GM23248 (cell line): ENCODE measurements around the gene DNAJA4. TPM values are rescaled to one million over a fixed set of nuclear protein-coding genes. Genes with fewer than 3 reads are reported as not detected.

ENCODE experiments used
- DNase-seq: peaks from one replicate; pipeline ENCODE4 v3.0.0-alpha.2; 2015
- H2AFZ ChIP-seq: fragments of 200-600 bp; sonication (generic); 2 replicates; pipeline ENCODE4 v1.6.1; 2016; ENCODE audit warnings: antibody characterized with exemption
- H3F3A ChIP-seq: fragments of 200-600 bp; sonication (generic); 2 replicates; pipeline ENCODE4 v1.6.1; 2016; ENCODE audit warnings: mild to moderate bottlenecking, antibody characterized with exemption, mixed run types; ENCODE audit not compliant: insufficient read depth
- H3K27ac ChIP-seq: fragments of 200-600 bp; sonication (generic); 2 replicates; pipeline ENCODE4 v1.5.1; 2016; ENCODE audit warnings: mild to moderate bottlenecking
- H3K27me3 ChIP-seq: fragments of 200-600 bp; sonication (generic); replicated peaks from 2 replicates; pipeline ENCODE4 v1.6.1; 2016; ENCODE audit warnings: mild to moderate bottlenecking; ENCODE audit not compliant: insufficient read depth
- H3K36me3 ChIP-seq: fragments of 200-600 bp; sonication (generic); 2 replicates; pipeline ENCODE4 v1.6.1; 2016; ENCODE audit warnings: low read depth, mild to moderate bottlenecking
- H3K4me1 ChIP-seq: fragments of 200-600 bp; sonication (generic); 2 replicates; pipeline ENCODE4 v1.6.1; 2016; ENCODE audit warnings: mild to moderate bottlenecking; ENCODE audit not compliant: insufficient read depth
- H3K4me2 ChIP-seq: fragments of 200-600 bp; sonication (generic); one replicate; pipeline ENCODE4 v1.6.1; 2016; ENCODE audit warnings: mild to moderate bottlenecking; ENCODE audit not compliant: unreplicated experiment
- H3K4me3 ChIP-seq: fragments of 200-600 bp; sonication (generic); 2 replicates; pipeline ENCODE4 v1.5.1; 2016; ENCODE audit warnings: mild to moderate bottlenecking
- H3K79me2 ChIP-seq: fragments of 200-600 bp; sonication (generic); 2 replicates; pipeline ENCODE4 v1.6.1; 2016; ENCODE audit warnings: mild to moderate bottlenecking; ENCODE audit not compliant: insufficient read depth
- H3K9ac ChIP-seq: fragments of 200-600 bp; sonication (generic); 2 replicates; pipeline ENCODE4 v1.6.1; 2016; ENCODE audit warnings: mild to moderate bottlenecking
- H3K9me2 ChIP-seq: fragments of 200-600 bp; sonication (generic); 2 replicates; pipeline ENCODE4 v1.6.1; 2016; ENCODE audit warnings: mixed run types, mild to moderate bottlenecking, moderate library complexity; ENCODE audit not compliant: insufficient read depth
- H3K9me3 ChIP-seq: fragments of 200-600 bp; sonication (generic); one replicate; pipeline ENCODE4 v1.6.1; 2017; ENCODE audit warnings: low read depth
- H4K20me1 ChIP-seq: fragments of 200-600 bp; sonication (generic); 2 replicates; pipeline ENCODE4 v1.6.0; 2016; ENCODE audit not compliant: insufficient read depth
- EZH2 ChIP-seq: fragments of 200-600 bp; sonication (generic); IDR thresholded peaks from 2 replicates; pipeline ENCODE4 v1.6.1; 2018; ENCODE audit warnings: antibody characterized with exemption, mild to moderate bottlenecking; ENCODE audit not compliant: insufficient read depth, poor library complexity, severe bottlenecking
- EZH2phosphoT487 ChIP-seq: fragments of 200-600 bp; sonication (generic); IDR thresholded peaks from 2 replicates; pipeline ENCODE4 v1.6.1; 2018; ENCODE audit warnings: antibody characterized with exemption, moderate library complexity, mild to moderate bottlenecking, low read depth; ENCODE audit not compliant: insufficient read depth
- WGBS, 2 experiments: methylation state at CpG; one replicate each; pipeline ENCODE4 v1.1.6; 2015 to 2017; ENCODE audit warnings: low lambda C conversion rate in 2 of 2, low coverage in 1 of 2; ENCODE audit errors: missing lambda C conversion rate in 2 of 2; 5-methylcytosine and 5-hydroxymethylcytosine counted together
- in situ Hi-C: fragments of 300-500 bp; cut with MboI; formaldehyde crosslinking; loops from 2 replicates; pipeline ENCODE4 v1.15.0; 2020
- polyA plus RNA-seq: library from polyadenylated mRNA; unstranded; fragments of >200 nt; fragmentation: Nextera tagmentation; extraction: Ambion mirVana; gene quantifications from 2 replicates; pipeline ENCODE4 v1.2.1, GENCODE V29; 2016
- total RNA-seq: library from RNA; depleted of rRNA; stranded (reverse); fragments of >200 nt; shearing (Covaris generic); gene quantifications from 2 replicates; pipeline ENCODE4 v1.2.3, GENCODE V29; 2014

The DNAJA4 gene
- total and polyA plus RNA-seq, 2 experiments from 2014 or later = 0.43 to 1.4 TPM

DNA sequence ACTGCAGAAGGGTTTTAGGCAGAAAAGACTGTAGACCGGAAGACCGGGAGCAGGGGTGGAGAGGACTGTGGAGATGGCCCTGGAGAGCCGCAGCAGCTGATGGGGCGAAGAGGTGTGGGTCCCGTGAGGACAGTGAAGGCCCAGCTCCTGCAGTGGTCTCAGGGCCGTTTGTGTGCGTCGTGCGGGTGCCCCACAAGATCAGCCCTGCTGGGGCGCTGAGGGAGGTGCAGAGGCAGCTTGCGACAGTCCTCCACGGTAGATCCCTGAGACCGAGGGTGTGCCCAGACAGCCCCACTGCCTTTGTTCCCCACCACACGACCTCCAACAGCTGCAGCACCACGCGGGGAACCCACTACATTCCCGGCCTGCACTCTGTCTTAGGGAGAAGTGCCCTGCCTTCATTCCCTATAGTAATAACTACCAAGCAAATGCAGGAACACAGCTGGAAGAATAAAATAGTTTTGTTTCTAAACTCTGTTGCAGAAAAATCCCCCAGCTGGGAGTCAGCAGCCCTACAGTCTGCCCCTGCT, 56.7 kb downstream of the DNAJA4 start:
- Histone ChIP-seq H3F3A (0 out of 2 replicates have a peak, but pooled peaks cover 3% of the 10 kb centered on the region), H3K27me3 (no peaks in the 10 kb centered on the region; the same call in 1 of the 2 replicates), H3K4me1 (no peaks in the 10 kb centered on the region), H4K20me1 (no peaks in the 10 kb centered on the region), H3K9me2 (no peaks in the 10 kb centered on the region), H3K36me3 (no peaks in the 10 kb centered on the region), H3K27ac (no peak overlapping the region), H3K9me3 (no peaks in the 10 kb centered on the region), H3K9ac (no peak overlapping the region), H2AFZ (no peak overlapping the region), H3K79me2 (no peaks in the 10 kb centered on the region), H3K4me3 (no peak overlapping the region), H3K4me2 (no peak overlapping the region)
- TF ChIP-seq EZH2phosphoT487 (no peak), EZH2 (no peak)
- in situ Hi-C loops = no loop called here
- no peak for DNase-seq
- 81% methylated on average over 13 to 17 of the region's 17 CpGs for WGBS, 2 experiments

- Histone ChIP-seq H3K27me3 (no peaks in the 10 kb centered on the region; the same call in 1 of the 2 replicates), H3K79me2 (no peaks in the 10 kb centered on the region), H3K4me1 (no peaks in the 10 kb centered on the region), H2AFZ (peak overlapping the region; percentile 76), H3K9ac (peak overlapping the region; percentile 54), H4K20me1 (no peaks in the 10 kb centered on the region), H3K36me3 (no peaks in the 10 kb centered on the region), H3K27ac (peak overlapping the region; percentile 23; the same call in 1 of the 2 replicates), H3F3A (0 out of 2 replicates have a peak, but pooled peaks cover 3% of the 10 kb centered on the region), H3K9me2 (no peaks in the 10 kb centered on the region), H3K4me3 (no peak overlapping the region), H3K4me2 (no peak overlapping the region), H3K9me3 (no peaks in the 10 kb centered on the region)
- DNase-seq = no peak
- 68 to 74% methylated on average over 4 of the region's 4 CpGs for WGBS, 2 experiments
- TF ChIP-seq EZH2phosphoT487 = no peak
- no peak for TF ChIP-seq EZH2
- in situ Hi-C loops = no loop called here
Measured at GRCh38 chr15:78321786-78322185, 57.4 kb downstream of the DNAJA4 start.

- DNase-seq = peak; percentile 73
- no peaks in the 10 kb centered on the region for H3K9me3 ChIP-seq
- peak overlapping the region; percentile 54 for H3K9ac ChIP-seq
- no peaks in the 10 kb centered on the region; the same call in 1 of the 2 replicates for H3K27me3 ChIP-seq
- no peaks in the 10 kb centered on the region for H3K36me3 ChIP-seq
- H3K27ac ChIP-seq = peak overlapping the region; percentile 23; the same call in 1 of the 2 replicates
- no peaks in the 10 kb centered on the region for H3K4me1 ChIP-seq
- no peaks in the 10 kb centered on the region for H3K79me2 ChIP-seq
- H2AFZ ChIP-seq = peak overlapping the region; percentile 76
- WGBS, 2 experiments = 35 to 41% methylated on average over 15 of the region's 15 CpGs
- H3K4me2 ChIP-seq = no peak overlapping the region
- H3F3A ChIP-seq = 0 out of 2 replicates have a peak, but pooled peaks cover 3% of the 10 kb centered on the region
- no peak for TF ChIP-seq EZH2
- no peak for TF ChIP-seq EZH2phosphoT487
- H3K4me3 ChIP-seq = no peak overlapping the region
- no peaks in the 10 kb centered on the region for H4K20me1 ChIP-seq
- in situ Hi-C loops = no loop called here
- no peaks in the 10 kb centered on the region for H3K9me2 ChIP-seq
Measured at GRCh38 chr15:78322243-78322642, 57.9 kb downstream of the DNAJA4 start.

- H3F3A ChIP-seq = 0 out of 2 replicates have a peak, but pooled peaks cover 3% of the 10 kb centered on the region
- H3K4me2 ChIP-seq = no peak overlapping the region
- 78 to 81% methylated on average over 19 of the region's 19 CpGs for WGBS, 2 experiments
- H2AFZ ChIP-seq = peak overlapping the region; percentile 76
- no peaks in the 10 kb centered on the region for H3K9me2 ChIP-seq
- DNase-seq = no peak
- in situ Hi-C loops = no loop called here
- H3K4me1 ChIP-seq = no peaks in the 10 kb centered on the region
- H4K20me1 ChIP-seq = no peaks in the 10 kb centered on the region
- no peaks in the 10 kb centered on the region for H3K36me3 ChIP-seq
- 0 out of 2 replicates have a peak overlapping the region, but pooled peaks have one; percentile 23 for H3K27ac ChIP-seq
- H3K4me3 ChIP-seq = no peak overlapping the region
- no peaks in the 10 kb centered on the region; the same call in 1 of the 2 replicates for H3K27me3 ChIP-seq
- TF ChIP-seq EZH2 (no peak), EZH2phosphoT487 (no peak)
- H3K79me2 ChIP-seq = no peaks in the 10 kb centered on the region
- H3K9ac ChIP-seq = peak overlapping the region; percentile 54
- H3K9me3 ChIP-seq = no peaks in the 10 kb centered on the region
Measured at GRCh38 chr15:78322724-78323521, 58.6 kb downstream of the DNAJA4 start.
